Testis (tissue), 3 donors: ENCODE results near the gene NT5E. TPM values are rescaled to one million over a fixed set of nuclear protein-coding genes. Genes with fewer than 3 reads are reported as not detected.
A peak's percentile ranks its signal among the peaks of the same experiment; 100 is the strongest.

Experiments used
- DNase-seq: peaks from one replicate; pipeline ENCODE4 v3.0.0-alpha.2; 2019
- H3K27ac ChIP-seq, 2 donors: fragments of 200-600 bp; sonication (generic); one replicate each; pipeline ENCODE4 v1.5.1; 2019
- H3K27me3 ChIP-seq: fragments of 200-600 bp; sonication (generic); one replicate; pipeline ENCODE4 v1.5.1; 2019
- H3K36me3 ChIP-seq: fragments of 200-600 bp; sonication (generic); one replicate; pipeline ENCODE4 v1.5.1; 2017; ENCODE audit warnings: low read depth; ENCODE audit errors: missing control alignments
- H3K4me1 ChIP-seq: fragments of 200-600 bp; sonication (generic); one replicate; pipeline ENCODE4 v1.5.1; 2019
- H3K4me3 ChIP-seq, 2 donors: fragments of 200-600 bp; sonication (generic); one replicate each; pipeline ENCODE4 v1.5.1; 2017 to 2019
- H3K9me3 ChIP-seq: fragments of 200-600 bp; sonication (generic); one replicate; pipeline ENCODE4 v1.5.1; 2017
- POLR2A ChIP-seq: fragments of 450-650 bp; IDR thresholded peaks from one replicate; pipeline ENCODE4 v1.6.1; 2017; ENCODE audit warnings: antibody characterized with exemption, mild to moderate bottlenecking, moderate library complexity
- WGBS, 2 donors: methylation state at CpG; one replicate each; pipeline ENCODE4 v1.1.5; 2018; 5-methylcytosine and 5-hydroxymethylcytosine counted together
- intact Hi-C: fragments of 100-400 bp; cut with DNase I; formaldehyde crosslinking; loops from one replicate; pipeline ENCODE4 v1.15.1; 2023; ENCODE audit warnings: low total_unique reads
- polyA plus RNA-seq: library from polyadenylated mRNA; stranded (reverse); fragments of 350-450 nt; fragmentation: Illumina TruSeq; extraction: RNeasy Lipid Tissue Mini Kit (QIAGEN cat#74804); gene quantifications from one replicate; pipeline ENCODE4 v1.2.3, GENCODE V29; 2014; ENCODE audit warnings: low read depth, low replicate concordance; ENCODE audit not compliant: insufficient read depth
- total RNA-seq, 2 donors: library from RNA; depleted of rRNA; stranded (reverse); fragments of >200 nt; gene quantifications; one replicate each; pipeline ENCODE4 v1.2.3, GENCODE V29; 2016
- TF ChIP-seq, protein P1 (sequence below), 3 experiments: fragments of 450-650 bp in 2 of 3; fragments of 200-600 bp in 1 of 3; sonication (generic) in 1 of 3; IDR thresholded peaks; one replicate each; pipeline ENCODE4 v1.5.1; 2016 to 2019; ENCODE audit warnings: antibody characterized with exemption in 3 of 3, mild to moderate bottlenecking in 2 of 3, moderate library complexity in 1 of 3

NT5E gene
- total and polyA plus RNA-seq, 3 donors from 2014 or later: 32.3 to 33.8 (median 32.4) TPM

DNA sequence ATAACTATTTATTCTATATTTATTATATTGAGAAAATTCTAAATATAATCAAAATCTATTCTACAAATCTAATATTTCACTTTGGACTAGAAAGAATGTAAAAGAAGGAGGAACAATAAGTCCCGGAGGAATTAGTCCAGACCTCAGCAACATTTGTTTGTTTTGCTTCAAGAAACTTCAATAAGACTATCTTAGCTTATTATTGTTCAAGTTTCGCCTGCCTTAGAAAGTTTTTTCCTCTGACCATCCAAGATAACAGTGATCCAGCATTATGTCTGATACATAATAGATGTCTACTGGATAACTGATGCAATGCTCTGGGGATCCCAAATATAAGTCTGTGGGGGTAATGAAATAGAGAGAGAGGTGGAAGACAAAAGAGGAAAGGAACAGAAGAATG is 28.7 kb upstream of the NT5E start:
- H3K9me3 ChIP-seq: no peaks in the 10 kb centered on the region
- WGBS, 2 donors: 31 to 46% methylated on average over 2 of the region's 2 CpGs
- no peak for TF ChIP-seq POLR2A
- TF ChIP-seq, protein P1, sequence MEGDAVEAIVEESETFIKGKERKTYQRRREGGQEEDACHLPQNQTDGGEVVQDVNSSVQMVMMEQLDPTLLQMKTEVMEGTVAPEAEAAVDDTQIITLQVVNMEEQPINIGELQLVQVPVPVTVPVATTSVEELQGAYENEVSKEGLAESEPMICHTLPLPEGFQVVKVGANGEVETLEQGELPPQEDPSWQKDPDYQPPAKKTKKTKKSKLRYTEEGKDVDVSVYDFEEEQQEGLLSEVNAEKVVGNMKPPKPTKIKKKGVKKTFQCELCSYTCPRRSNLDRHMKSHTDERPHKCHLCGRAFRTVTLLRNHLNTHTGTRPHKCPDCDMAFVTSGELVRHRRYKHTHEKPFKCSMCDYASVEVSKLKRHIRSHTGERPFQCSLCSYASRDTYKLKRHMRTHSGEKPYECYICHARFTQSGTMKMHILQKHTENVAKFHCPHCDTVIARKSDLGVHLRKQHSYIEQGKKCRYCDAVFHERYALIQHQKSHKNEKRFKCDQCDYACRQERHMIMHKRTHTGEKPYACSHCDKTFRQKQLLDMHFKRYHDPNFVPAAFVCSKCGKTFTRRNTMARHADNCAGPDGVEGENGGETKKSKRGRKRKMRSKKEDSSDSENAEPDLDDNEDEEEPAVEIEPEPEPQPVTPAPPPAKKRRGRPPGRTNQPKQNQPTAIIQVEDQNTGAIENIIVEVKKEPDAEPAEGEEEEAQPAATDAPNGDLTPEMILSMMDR (IDR thresholded peaks at IDR 0.05): no peak
- DNase-seq: no peak
- H3K27me3 ChIP-seq: no peaks in the 10 kb centered on the region
- no peak overlapping the region for H3K4me3 ChIP-seq
- H3K4me1 ChIP-seq: peaks cover 28% of the 10 kb centered on the region
- intact Hi-C loops: no loop called here
- H3K36me3 ChIP-seq: no peaks in the 10 kb centered on the region
- H3K27ac ChIP-seq: peak overlapping the region in 1 of 2 donors; percentile 66

DNA sequence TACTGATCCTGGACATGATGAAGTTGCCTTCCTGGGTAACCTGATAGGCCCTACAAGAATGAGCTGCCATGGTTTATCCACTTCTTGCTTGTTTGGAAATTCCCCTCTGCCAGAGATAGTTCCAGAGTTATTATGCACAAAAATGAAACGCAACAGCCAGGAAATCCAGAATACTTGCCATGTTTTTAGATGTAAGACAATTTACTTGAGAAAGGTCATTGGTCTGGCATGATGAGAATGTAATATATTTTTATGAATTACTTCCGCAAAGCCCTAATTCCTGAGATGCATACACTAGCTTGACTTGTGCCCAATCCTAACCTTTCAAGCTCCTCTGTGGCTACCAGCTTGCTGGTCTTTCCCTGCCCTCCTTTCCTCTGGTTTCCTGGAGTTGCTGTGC is 27.9 kb upstream of the NT5E start:
- no peak overlapping the region for H3K27ac ChIP-seq
- H3K27me3 ChIP-seq: no peaks in the 10 kb centered on the region
- TF ChIP-seq, protein P1 (IDR thresholded peaks at IDR 0.05): no peak
- TF ChIP-seq POLR2A: no peak
- no peaks in the 10 kb centered on the region for H3K36me3 ChIP-seq
- no peaks in the 10 kb centered on the region for H3K9me3 ChIP-seq
- intact Hi-C loops: no loop called here
- no peak for DNase-seq
- no peak overlapping the region for H3K4me3 ChIP-seq
- H3K4me1 ChIP-seq: peaks cover 20% of the 10 kb centered on the region
- WGBS, 2 donors: 83 to 87% methylated on average over 2 of the region's 2 CpGs

- no peak overlapping the region for H3K4me3 ChIP-seq
- no peak overlapping the region for H3K27ac ChIP-seq
- peaks cover 13% of the 10 kb centered on the region for H3K4me1 ChIP-seq
- WGBS, 2 donors: 83 to 90% methylated on average over 4 to 5 of the region's 5 CpGs
- intact Hi-C loops: no loop called here
- H3K27me3 ChIP-seq: no peaks in the 10 kb centered on the region
- no peaks in the 10 kb centered on the region for H3K9me3 ChIP-seq
- no peak for TF ChIP-seq POLR2A
- TF ChIP-seq, protein P1 (IDR thresholded peaks at IDR 0.05): no peak
- no peaks in the 10 kb centered on the region for H3K36me3 ChIP-seq
- no peak for DNase-seq
Observed at GRCh38 chr6:85422996-85423395, 26.9 kb upstream of the NT5E start.

- no peaks in the 10 kb centered on the region for H3K4me1 ChIP-seq
- H3K36me3 ChIP-seq: no peaks in the 10 kb centered on the region
- no peak for DNase-seq
- no peak overlapping the region for H3K4me3 ChIP-seq
- H3K27ac ChIP-seq: no peak overlapping the region
- intact Hi-C loops: no loop called here
- TF ChIP-seq, protein P1 (IDR thresholded peaks at IDR 0.05): no peak
- TF ChIP-seq POLR2A: no peak
- H3K27me3 ChIP-seq: no peaks in the 10 kb centered on the region
- H3K9me3 ChIP-seq: no peaks in the 10 kb centered on the region
- WGBS, 2 donors: 90 to 93% methylated on average over 2 of the region's 2 CpGs
Observed at GRCh38 chr6:85424981-85425380, 24.9 kb upstream of the NT5E start.

- intact Hi-C loops: no loop called here
- 97 to 98% methylated on average over 4 of the region's 4 CpGs for WGBS, 2 donors
- H3K27ac ChIP-seq: no peak overlapping the region
- H3K4me3 ChIP-seq: no peak overlapping the region
- H3K27me3 ChIP-seq: no peaks in the 10 kb centered on the region
- H3K9me3 ChIP-seq: no peaks in the 10 kb centered on the region
- H3K36me3 ChIP-seq: no peaks in the 10 kb centered on the region
- TF ChIP-seq POLR2A: no peak
- TF ChIP-seq, protein P1 (IDR thresholded peaks at IDR 0.05): no peak
- no peaks in the 10 kb centered on the region for H3K4me1 ChIP-seq
- DNase-seq: no peak
Observed at GRCh38 chr6:85425997-85426396, 23.9 kb upstream of the NT5E start.
